T-helper 1 cell (primary cell): ENCODE measurements around the gene WNK3.

Source experiments
- DNase-seq, 5 donors: peaks; one replicate each; pipeline ENCODE4 v3.0.0-alpha.2; 2012 to 2020

Gene WNK3

GRCh38 chrX:54157561-54157960 lies 200.3 kb downstream of the WNK3 start:
- DNase-seq, result no peak
